ENCODE data around the gene TAS2R40.

Gene TAS2R40

DNA sequence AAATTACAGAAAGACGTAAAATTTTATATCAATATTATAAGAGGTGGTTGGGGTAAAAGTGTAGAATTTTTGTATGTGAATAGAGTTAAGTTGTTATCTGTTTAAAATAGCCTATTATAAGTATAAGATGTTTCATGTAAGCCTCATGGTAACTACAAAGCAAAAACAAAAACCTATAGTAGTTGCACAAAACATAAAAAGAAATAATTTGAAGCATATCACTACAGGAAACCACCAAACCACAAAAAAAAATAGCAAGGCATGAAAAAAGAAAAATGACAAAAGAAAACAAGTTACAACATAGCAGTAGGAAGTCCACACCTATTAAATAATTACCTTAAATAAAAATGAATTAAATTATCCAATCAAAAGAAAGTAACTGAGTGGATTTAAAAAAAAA, 29.0 kb downstream of the TAS2R40 start:
- POLR2A ChIA-PET (ENCODE audit: low non-redundant PET) = no interaction called here
- CTCF ChIA-PET = interaction anchor here (0.6 to 0.7 kb wide), 2 partner anchors 631 to 716 kb away, joined by 5 to 6 read pairs; no protein-coding TSS in a partner anchor
- TF ChIP-seq, protein P1, sequence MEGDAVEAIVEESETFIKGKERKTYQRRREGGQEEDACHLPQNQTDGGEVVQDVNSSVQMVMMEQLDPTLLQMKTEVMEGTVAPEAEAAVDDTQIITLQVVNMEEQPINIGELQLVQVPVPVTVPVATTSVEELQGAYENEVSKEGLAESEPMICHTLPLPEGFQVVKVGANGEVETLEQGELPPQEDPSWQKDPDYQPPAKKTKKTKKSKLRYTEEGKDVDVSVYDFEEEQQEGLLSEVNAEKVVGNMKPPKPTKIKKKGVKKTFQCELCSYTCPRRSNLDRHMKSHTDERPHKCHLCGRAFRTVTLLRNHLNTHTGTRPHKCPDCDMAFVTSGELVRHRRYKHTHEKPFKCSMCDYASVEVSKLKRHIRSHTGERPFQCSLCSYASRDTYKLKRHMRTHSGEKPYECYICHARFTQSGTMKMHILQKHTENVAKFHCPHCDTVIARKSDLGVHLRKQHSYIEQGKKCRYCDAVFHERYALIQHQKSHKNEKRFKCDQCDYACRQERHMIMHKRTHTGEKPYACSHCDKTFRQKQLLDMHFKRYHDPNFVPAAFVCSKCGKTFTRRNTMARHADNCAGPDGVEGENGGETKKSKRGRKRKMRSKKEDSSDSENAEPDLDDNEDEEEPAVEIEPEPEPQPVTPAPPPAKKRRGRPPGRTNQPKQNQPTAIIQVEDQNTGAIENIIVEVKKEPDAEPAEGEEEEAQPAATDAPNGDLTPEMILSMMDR (conservative IDR thresholded peaks at IDR 0.05; ENCODE audit: low read depth) = no peak

DNA sequence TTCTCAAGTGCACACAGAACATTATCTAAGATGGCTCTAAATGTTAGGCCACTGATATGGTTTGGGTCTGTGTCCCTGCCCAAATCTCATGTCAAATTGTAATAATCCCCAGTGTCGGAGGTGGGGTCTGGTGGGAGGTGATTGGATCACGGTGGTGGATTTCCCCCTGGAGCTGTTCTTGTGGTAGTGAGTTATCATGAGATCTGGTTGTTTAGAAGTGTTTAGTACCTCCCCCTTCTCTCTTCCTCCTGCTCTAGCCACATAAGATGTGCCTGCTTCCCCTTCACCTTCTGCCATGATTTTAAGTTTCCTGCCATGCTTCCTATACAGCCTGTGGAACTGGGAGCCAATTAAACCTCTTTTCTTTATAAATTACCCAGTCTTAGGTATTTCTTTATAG, 30.2 kb downstream of the TAS2R40 start:
- no peak for DNase-seq (ENCODE audit: low spot score)
- TF ChIP-seq, protein P1 (conservative IDR thresholded peaks at IDR 0.05; ENCODE audit: low read depth) = no peak
- no peak overlapping the region for H3K27ac ChIP-seq
- ChIA-PET POLR2A (ENCODE audit: low non-redundant PET) (no interaction called here), CTCF (no interaction called here)

More for the DNA sequence above, 29.0 kb downstream of the TAS2R40 start:
- H3K27ac ChIP-seq = no peak overlapping the region
- DNase-seq (ENCODE audit: low spot score) = no peak

DNA sequence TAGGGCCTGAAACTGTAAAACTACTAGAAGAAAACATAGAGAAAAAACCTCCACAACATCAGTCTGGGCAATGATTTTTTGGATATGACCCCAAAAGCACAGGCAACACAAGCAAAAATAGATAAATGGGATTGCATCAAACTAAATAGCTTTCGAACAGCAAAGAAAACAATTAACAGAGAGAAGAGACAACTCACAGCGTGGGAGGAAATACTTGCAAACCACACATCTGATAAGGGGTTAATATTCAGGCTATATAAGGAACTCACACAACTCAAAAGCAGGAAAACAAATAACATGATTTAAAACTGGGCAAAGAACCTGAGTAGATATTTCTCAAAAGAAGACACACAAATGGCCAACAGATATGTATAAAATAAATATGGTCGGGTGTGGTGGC, 33.7 kb downstream of the TAS2R40 start:
- TF ChIP-seq, protein P1 (conservative IDR thresholded peaks at IDR 0.05; ENCODE audit: low read depth) = no peak
- no peak for DNase-seq (ENCODE audit: low spot score)
- ChIA-PET POLR2A (ENCODE audit: low non-redundant PET) (no interaction called here), CTCF (interaction anchor here (1.3 kb wide), 1 partner anchor 9 kb away, joined by 3 read pairs; no protein-coding TSS in a partner anchor)
- no peak overlapping the region for H3K27ac ChIP-seq

DNA sequence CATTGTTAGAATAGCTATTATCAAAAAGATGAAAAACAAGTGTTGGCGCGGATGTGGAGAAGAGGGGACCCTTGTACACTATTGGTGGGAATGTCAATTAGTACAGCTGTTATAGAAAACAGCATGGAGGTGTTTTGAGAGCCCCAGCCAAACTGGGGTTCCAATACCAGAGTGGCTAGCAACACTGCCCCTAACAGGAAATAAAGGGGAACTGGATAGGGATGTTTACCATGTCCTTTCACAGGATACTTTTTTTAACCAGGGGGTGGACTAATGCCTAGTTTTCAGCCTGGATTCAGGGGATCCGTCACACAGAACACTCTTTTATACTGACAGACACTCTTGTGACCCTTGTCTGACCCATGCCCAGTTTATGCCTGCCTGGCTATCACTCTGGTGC, 34.5 kb downstream of the TAS2R40 start:
- CTCF ChIA-PET = interaction anchor here (1.3 kb wide), 1 partner anchor 10 kb away, joined by 3 read pairs; no protein-coding TSS in a partner anchor
- H3K27ac ChIP-seq = no peak overlapping the region
- TF ChIP-seq, protein P1 (conservative IDR thresholded peaks at IDR 0.05; ENCODE audit: low read depth) = no peak
- no peak for DNase-seq (ENCODE audit: low spot score)
- POLR2A ChIA-PET (ENCODE audit: low non-redundant PET) = no interaction called here

- DNase-seq (ENCODE audit: low spot score) = no peak
- CTCF ChIA-PET = no interaction called here
- no peak overlapping the region for H3K27ac ChIP-seq
- POLR2A ChIA-PET (ENCODE audit: low non-redundant PET) = no interaction called here
- TF ChIP-seq, protein P1 (conservative IDR thresholded peaks at IDR 0.05; ENCODE audit: low read depth) = no peak
Observed at GRCh38 chr7:143256932-143257331, 35.1 kb downstream of the TAS2R40 start.

DNA sequence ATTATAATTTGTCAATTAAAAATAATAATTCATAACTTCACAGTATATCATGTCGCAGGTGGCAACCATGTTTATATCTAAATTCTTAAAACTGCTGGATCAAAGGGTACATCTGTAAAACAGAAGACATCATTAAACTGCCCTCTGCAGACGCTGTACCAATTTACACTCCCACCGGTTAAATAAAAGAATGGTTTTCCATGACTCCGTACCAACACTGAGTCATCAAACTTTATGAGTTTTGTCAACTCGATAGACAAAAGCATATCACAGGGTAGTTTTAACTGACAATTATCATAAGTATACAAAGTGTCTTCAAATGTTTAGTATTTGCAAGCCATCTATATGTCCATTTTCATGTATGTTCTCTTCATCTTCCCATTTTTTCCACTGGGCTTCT, 35.7 kb downstream of the TAS2R40 start:
- POLR2A ChIA-PET (ENCODE audit: low non-redundant PET) = no interaction called here
- no peak overlapping the region for H3K27ac ChIP-seq
- no peak for DNase-seq (ENCODE audit: low spot score)
- CTCF ChIA-PET = no interaction called here
- TF ChIP-seq, protein P1 (conservative IDR thresholded peaks at IDR 0.05; ENCODE audit: low read depth) = no peak

- no peak overlapping the region for H3K27ac ChIP-seq
- no peak for DNase-seq (ENCODE audit: low spot score)
- ChIA-PET CTCF (no interaction called here), POLR2A (ENCODE audit: low non-redundant PET) (no interaction called here)
- TF ChIP-seq, protein P1 (conservative IDR thresholded peaks at IDR 0.05; ENCODE audit: low read depth) = no peak
Observed at GRCh38 chr7:143258831-143259230, 37.0 kb downstream of the TAS2R40 start.

Measured in RWPE1 (cell line).